Esophagus muscularis mucosa (tissue), 4 donors: ENCODE results near the gene DCLRE1C. TPM values are rescaled to one million over a fixed set of nuclear protein-coding genes. Genes with fewer than 3 reads are reported as not detected.
A peak's percentile ranks its signal among the peaks of the same experiment; 100 is the strongest.
"Not testable (repeated sequence)": the region's sequence is repeated elsewhere in the genome, so short reads cannot be mapped to it uniquely, and the experiment has no call there.

Experiments
- DNase-seq: peaks from one replicate; pipeline ENCODE4 v3.0.0-alpha.2; 2017; ENCODE audit errors: extremely low spot score
- H3K27ac ChIP-seq, 4 donors: fragments of 200-600 bp; sonication (generic); replicated peaks in 1 of 4; 1 replicate in 3 of 4; 2 replicates in 1 of 4; pipeline ENCODE4 v1.5.1; 2016 to 2019; ENCODE audit warnings: mild to moderate bottlenecking in 1 of 4
- H3K27me3 ChIP-seq, 4 donors: fragments of 200-600 bp; sonication (generic); one replicate each; pipeline versions ENCODE4 v1.5.1 to v1.6.0; 2016 to 2019
- H3K36me3 ChIP-seq, 4 donors: fragments of 200-600 bp; sonication (generic); one replicate each; pipeline ENCODE4 v1.5.1; 2016 to 2019
- H3K4me1 ChIP-seq, 4 donors: fragments of 200-600 bp; sonication (generic); one replicate each; pipeline ENCODE4 v1.5.1; 2016 to 2019
- H3K4me3 ChIP-seq, 4 donors: fragments of 200-600 bp; sonication (generic); 1 replicate in 2 of 4; 2 replicates in 2 of 4; pipeline ENCODE4 v1.5.1; 2016 to 2019; ENCODE audit warnings: mild to moderate bottlenecking in 4 of 4, moderate library complexity in 1 of 4
- H3K9me3 ChIP-seq, 4 donors: fragments of 200-600 bp; sonication (generic); 1 replicate in 3 of 4; 2 replicates in 1 of 4; pipeline ENCODE4 v1.5.1; 2016 to 2019
- CTCF ChIP-seq, 3 experiments: fragments of 200-600 bp in 2 of 3; fragments of 450-650 bp in 1 of 3; sonication (generic) in 2 of 3; IDR thresholded peaks; one replicate each; pipeline ENCODE4 v1.5.1; 2017 to 2019; ENCODE audit warnings: antibody characterized with exemption in 3 of 3, mild to moderate bottlenecking in 2 of 3, moderate library complexity in 1 of 3
- EP300 ChIP-seq: sonication (generic); formaldehyde crosslinking; IDR thresholded peaks from one replicate; pipeline ENCODE4 v1.6.1; 2017; ENCODE audit warnings: antibody characterized with exemption
- POLR2A ChIP-seq: fragments of 450-650 bp; IDR thresholded peaks from one replicate; pipeline ENCODE4 v1.6.1; 2017; ENCODE audit warnings: antibody characterized with exemption, moderate library complexity, mild to moderate bottlenecking, low read depth
- POLR2AphosphoS5 ChIP-seq, 2 donors: sonication (generic); formaldehyde crosslinking; IDR thresholded peaks; one replicate each; pipeline ENCODE4 v1.6.1; 2017; ENCODE audit warnings: antibody characterized with exemption in 2 of 2
- WGBS: methylation state at CpG from one replicate; pipeline ENCODE4 v1.1.5; 2018; 5-methylcytosine and 5-hydroxymethylcytosine counted together
- intact Hi-C: fragments of 100-400 bp; cut with DNase I; formaldehyde crosslinking; loops from one replicate; pipeline ENCODE4 v1.15.1; 2023
- total RNA-seq, 4 donors: library from RNA; depleted of rRNA; stranded (reverse); fragments of >200 nt; gene quantifications; one replicate each; pipeline versions ENCODE4 v1.1.0 to v1.2.1, GENCODE V29; 2016

The DCLRE1C gene
- total RNA-seq, 4 donors from 2014 or later = 6.6 to 12.8 (median 10.6) TPM

DNA sequence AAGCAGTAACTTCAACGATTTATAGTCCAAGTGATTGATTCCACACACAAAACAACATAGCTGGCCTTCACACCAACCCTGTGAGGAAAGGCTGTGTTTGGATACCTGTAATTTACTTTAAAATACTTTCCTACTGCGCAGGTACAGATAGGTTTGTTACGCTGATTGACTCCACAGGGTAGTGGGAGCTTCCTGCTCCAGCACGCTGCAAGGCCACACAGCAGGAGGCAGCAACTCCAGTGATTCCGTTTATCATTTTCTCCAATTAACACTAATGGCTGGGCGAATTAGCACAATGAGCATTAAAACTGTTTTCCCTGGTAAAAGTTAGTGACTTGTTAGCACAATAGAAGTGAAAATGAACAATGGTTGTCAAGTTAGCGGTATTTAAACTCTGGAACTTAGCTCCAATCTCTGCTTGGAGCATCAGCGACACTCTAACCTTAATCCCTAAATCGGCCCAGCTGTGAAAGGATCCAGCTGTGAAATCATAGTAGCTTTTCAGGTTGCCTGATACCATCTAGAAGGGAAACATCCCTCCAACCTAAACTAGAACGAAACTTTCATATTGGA is 959 bp downstream of the DCLRE1C start:
- Histone ChIP-seq H3K4me3 (peak overlapping the region; percentile 72 to 90 (median 75)), H3K4me1 (peaks cover 15 to 37% (median 27%) of the 10 kb centered on the region in 4 donors), H3K9me3 (no peaks in the 10 kb centered on the region), H3K27ac (peak overlapping the region; percentile 86 to 94 (median 90)), H3K27me3 (no peaks in the 10 kb centered on the region), H3K36me3 (peaks cover 3 to 14% (median 4%) of the 10 kb centered on the region in 4 donors)
- WGBS = 20% methylated on average over 10 of the region's 10 CpGs
- TF ChIP-seq CTCF (IDR thresholded peaks at IDR 0.05) (no peak), POLR2AphosphoS5 (IDR thresholded peaks at IDR 0.05) (no peak), EP300 (no peak), POLR2A (no peak)
- intact Hi-C loops = loop anchor here (5.0 kb wide), 2 partner anchors 71 to 144 kb away; partner anchors contain the start of gene RPP38
- DNase-seq = no peak

DNA sequence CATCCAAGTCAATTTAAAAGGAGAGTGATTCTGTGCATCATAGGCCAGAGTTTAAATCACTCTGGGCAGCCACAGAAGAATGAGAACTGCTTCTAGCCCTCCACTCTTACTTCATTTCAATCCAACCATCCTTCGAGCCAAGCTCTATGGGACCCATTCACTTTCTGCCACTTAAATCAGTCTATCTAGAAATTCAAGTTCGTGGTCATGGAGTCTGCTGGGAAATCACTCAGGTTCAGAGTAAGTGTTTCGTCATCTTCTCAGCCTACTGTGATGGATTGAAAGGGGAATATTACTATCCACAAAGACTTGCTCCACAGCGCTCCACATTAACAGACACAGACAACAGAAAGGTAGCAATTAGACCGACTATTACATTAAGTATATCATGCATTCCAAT is 4.6 kb downstream of the DCLRE1C start:
- H3K4me3 ChIP-seq = no peak overlapping the region
- no peaks in the 10 kb centered on the region for H3K9me3 ChIP-seq
- no peak overlapping the region for H3K27ac ChIP-seq
- no peaks in the 10 kb centered on the region for H3K27me3 ChIP-seq
- intact Hi-C loops = no loop called here
- H3K4me1 ChIP-seq = peaks cover 10 to 29% (median 20%) of the 10 kb centered on the region in 4 donors
- H3K36me3 ChIP-seq = peaks cover 17 to 45% (median 35%) of the 10 kb centered on the region in 4 donors
- DNase-seq = no peak
- TF ChIP-seq CTCF (IDR thresholded peaks at IDR 0.05) (no peak), POLR2A (no peak), EP300 (no peak), POLR2AphosphoS5 (IDR thresholded peaks at IDR 0.05) (no peak)
- WGBS = 93% methylated on average over 5 of the region's 5 CpGs

DNA sequence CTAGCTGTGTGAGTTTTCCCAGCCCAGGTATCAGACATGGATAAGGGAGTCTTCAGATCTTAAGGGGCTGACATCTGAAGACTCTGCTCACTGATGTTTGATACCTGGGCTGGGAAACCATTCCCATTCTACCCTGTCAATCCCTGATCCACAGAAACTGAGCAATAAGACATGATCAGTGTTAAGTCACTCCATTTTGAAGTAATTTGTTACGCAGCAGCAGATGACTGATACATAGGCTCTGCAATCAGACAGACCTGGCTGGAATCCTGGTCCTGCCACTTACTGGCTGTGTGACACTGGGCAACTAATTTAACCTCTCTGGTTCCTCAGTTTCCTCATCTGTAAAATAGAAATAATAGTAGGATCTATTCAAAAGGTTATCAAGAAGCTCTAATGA is 6.6 kb downstream of the DCLRE1C start:
- peaks cover under 1 to 18% (median 10%) of the 10 kb centered on the region in 4 donors for H3K4me1 ChIP-seq
- intact Hi-C loops = no loop called here

GRCh38 chr10:14945108-14945507 is 8.8 kb downstream of the DCLRE1C start:
- peaks cover 30 to 75% (median 53%) of the 10 kb centered on the region in 4 donors for H3K36me3 ChIP-seq
- no peaks in the 10 kb centered on the region for H3K9me3 ChIP-seq
- H3K4me3 ChIP-seq = no peak overlapping the region
- TF ChIP-seq POLR2A = no peak
- no peak for TF ChIP-seq CTCF (IDR thresholded peaks at IDR 0.05)
- no peak for TF ChIP-seq EP300
- TF ChIP-seq POLR2AphosphoS5 (IDR thresholded peaks at IDR 0.05) = no peak
- no peaks in the 10 kb centered on the region for H3K4me1 ChIP-seq
- WGBS = 93% methylated on average over 5 of the region's 5 CpGs
- intact Hi-C loops = no loop called here
- H3K27me3 ChIP-seq = no peaks in the 10 kb centered on the region
- no peak overlapping the region for H3K27ac ChIP-seq
- DNase-seq = no peak

More for the DNA sequence above, 6.6 kb downstream of the DCLRE1C start:
- Histone ChIP-seq H3K4me3 (no peak overlapping the region), H3K27me3 (no peaks in the 10 kb centered on the region), H3K36me3 (peaks cover 26 to 61% (median 50%) of the 10 kb centered on the region in 4 donors), H3K27ac (no peak overlapping the region), H3K9me3 (no peaks in the 10 kb centered on the region)
- DNase-seq = no peak
- no peak for TF ChIP-seq EP300
- no peak for TF ChIP-seq CTCF (IDR thresholded peaks at IDR 0.05)
- TF ChIP-seq POLR2AphosphoS5 (IDR thresholded peaks at IDR 0.05) = no peak
- no peak for TF ChIP-seq POLR2A
- WGBS = 100% methylated on average over 1 of the region's 1 CpG

DNA sequence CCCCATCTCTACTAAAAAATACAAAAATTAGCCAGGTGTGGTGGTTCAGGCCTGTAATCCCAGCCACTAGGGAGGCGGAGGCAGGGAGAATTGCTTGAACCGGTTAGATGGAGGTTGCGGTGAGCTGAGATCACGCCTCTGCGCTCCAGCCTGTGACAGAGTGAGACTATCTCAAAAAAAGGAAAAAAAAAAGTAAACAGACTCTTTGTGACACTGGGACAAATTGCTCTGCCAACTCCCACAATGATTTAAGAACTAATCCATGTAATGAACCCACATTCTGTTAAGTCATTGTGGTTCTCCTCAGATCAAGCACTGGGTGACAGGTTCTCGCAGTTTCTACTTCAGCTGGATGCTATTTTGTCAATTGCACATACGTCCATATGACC is 11.0 kb downstream of the DCLRE1C start:
- WGBS = 92% methylated on average over 7 of the region's 7 CpGs
- peaks cover 27 to 64% (median 58%) of the 10 kb centered on the region in 4 donors for H3K36me3 ChIP-seq
- H3K27ac ChIP-seq, H3K4me1 ChIP-seq, DNase-seq, H3K4me3 ChIP-seq, H3K9me3 ChIP-seq, intact Hi-C loops, H3K27me3 ChIP-seq: not testable (repeated sequence)

GRCh38 chr10:14942147-14942949 is 11.5 kb downstream of the DCLRE1C start:
- WGBS = 93% methylated on average over 12 of the region's 17 CpGs

DNA sequence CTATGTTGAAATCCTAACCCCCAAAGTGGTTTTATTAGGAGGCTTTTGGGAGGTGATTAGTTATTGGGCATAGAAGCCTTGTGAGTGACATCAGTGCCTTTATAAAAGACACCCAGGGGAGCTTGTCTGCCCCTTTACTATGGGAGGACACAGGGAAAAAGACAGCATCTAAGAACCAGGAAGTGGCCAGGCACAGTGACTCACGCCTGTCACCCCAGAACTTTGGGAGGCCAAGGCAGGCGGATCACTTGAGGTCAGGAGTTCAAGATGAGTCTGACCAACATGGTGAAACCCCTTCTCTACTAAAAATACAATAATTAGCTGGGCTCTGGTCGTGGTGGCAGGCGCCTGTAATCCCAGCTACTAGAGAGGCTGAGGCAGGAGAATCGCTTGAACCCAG is 14.9 kb downstream of the DCLRE1C start:
- H3K4me3 ChIP-seq, intact Hi-C loops, H3K27me3 ChIP-seq, H3K9me3 ChIP-seq, H3K4me1 ChIP-seq, DNase-seq, H3K27ac ChIP-seq: not testable (repeated sequence)
- H3K36me3 ChIP-seq = peaks cover 17 to 54% (median 43%) of the 10 kb centered on the region in 4 donors
- 87% methylated on average over 2 of the region's 5 CpGs for WGBS

More at GRCh38 chr10:14942147-14942949, 11.5 kb downstream of the DCLRE1C start:
- DNase-seq, H3K9me3 ChIP-seq, intact Hi-C loops, H3K4me3 ChIP-seq, H3K27ac ChIP-seq, H3K27me3 ChIP-seq, H3K4me1 ChIP-seq: not testable (repeated sequence)
- peaks cover 21 to 59% (median 53%) of the 10 kb centered on the region in 4 donors for H3K36me3 ChIP-seq
